Measurements from ENCODE around the gene PDZRN3.

PDZRN3 gene

DNA sequence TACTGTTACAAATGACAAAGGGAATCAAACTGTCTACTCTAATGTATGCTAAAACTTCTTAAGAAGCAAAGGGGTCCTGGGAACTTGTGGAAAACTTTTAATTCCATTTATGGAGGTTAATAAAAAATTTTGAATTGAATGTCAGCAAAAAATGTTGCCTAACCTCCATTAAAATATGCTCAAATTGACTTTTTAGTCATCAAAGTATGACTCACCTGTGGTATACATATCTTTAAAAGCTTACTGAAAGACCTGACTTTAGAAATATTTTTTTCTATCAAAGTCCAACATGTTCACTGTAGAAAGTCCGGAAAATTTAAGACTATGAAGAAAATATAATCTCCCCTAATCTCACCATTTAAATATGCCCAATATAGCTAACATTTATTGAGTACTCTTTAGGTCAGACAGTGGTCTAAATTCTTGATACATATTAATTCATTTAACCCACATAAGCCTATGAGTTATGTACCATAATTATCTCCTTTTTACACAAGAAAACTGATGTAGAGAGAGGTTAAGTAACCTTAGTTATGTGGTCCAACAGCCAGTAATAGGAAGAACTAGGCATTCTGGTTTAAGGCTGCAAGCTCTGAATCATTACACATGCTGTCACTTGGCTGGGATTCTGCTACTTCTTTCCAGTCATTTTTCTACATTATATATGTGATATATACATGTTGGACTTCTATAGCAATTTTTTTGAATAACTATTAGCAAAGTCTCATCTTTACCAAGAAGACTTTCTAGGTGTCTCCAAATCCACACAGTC, 83.6 kb downstream of the PDZRN3 start:
- DNase-seq (ENCODE audit: low spot score) = no peak
- TF ChIP-seq, protein P1, sequence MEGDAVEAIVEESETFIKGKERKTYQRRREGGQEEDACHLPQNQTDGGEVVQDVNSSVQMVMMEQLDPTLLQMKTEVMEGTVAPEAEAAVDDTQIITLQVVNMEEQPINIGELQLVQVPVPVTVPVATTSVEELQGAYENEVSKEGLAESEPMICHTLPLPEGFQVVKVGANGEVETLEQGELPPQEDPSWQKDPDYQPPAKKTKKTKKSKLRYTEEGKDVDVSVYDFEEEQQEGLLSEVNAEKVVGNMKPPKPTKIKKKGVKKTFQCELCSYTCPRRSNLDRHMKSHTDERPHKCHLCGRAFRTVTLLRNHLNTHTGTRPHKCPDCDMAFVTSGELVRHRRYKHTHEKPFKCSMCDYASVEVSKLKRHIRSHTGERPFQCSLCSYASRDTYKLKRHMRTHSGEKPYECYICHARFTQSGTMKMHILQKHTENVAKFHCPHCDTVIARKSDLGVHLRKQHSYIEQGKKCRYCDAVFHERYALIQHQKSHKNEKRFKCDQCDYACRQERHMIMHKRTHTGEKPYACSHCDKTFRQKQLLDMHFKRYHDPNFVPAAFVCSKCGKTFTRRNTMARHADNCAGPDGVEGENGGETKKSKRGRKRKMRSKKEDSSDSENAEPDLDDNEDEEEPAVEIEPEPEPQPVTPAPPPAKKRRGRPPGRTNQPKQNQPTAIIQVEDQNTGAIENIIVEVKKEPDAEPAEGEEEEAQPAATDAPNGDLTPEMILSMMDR (IDR thresholded peaks at IDR 0.05; ENCODE audit: poor library complexity, severe bottlenecking) = no peak
- H3K27me3 ChIP-seq (ENCODE audit: insufficient read depth, poor library complexity, severe bottlenecking) = no peaks in the 10 kb centered on the region
- no peaks in the 10 kb centered on the region for H3K36me3 ChIP-seq (ENCODE audit: low read depth)
- peak overlapping the region; percentile 65 for H3K27ac ChIP-seq (ENCODE audit: poor library complexity, severe bottlenecking)
- ATAC-seq (ENCODE audit: low read depth) = peak; percentile 79
- H3K9me3 ChIP-seq (ENCODE audit: severe bottlenecking) = no peaks in the 10 kb centered on the region
- H3K4me1 ChIP-seq (ENCODE audit: insufficient read depth, poor library complexity, severe bottlenecking) = peaks cover 19% of the 10 kb centered on the region
- no peak overlapping the region for H3K4me3 ChIP-seq (ENCODE audit: severe bottlenecking)

DNA sequence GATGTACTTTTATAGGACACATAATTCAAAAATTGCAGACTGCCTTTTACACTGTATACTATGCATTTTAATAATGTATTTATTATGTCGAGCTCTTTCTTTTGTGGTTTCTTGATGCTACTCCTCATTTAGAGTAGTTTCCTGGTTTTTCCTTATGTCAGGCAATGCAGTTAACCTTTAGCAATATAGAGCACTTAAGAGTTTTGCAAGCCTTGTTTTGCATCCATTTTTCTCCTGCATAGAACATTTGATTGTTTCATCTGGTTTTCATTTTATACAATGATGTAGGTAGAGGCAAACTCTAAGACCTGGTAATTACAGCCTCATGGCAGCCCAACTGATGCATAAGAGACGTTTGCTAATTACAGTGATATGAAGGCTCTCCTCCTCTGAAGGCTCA, 86.3 kb downstream of the PDZRN3 start:
- Histone ChIP-seq H3K4me1 (ENCODE audit: insufficient read depth, poor library complexity, severe bottlenecking) (peaks cover 19% of the 10 kb centered on the region), H3K27ac (ENCODE audit: poor library complexity, severe bottlenecking) (no peak overlapping the region), H3K9me3 (ENCODE audit: severe bottlenecking) (no peaks in the 10 kb centered on the region), H3K36me3 (ENCODE audit: low read depth) (no peaks in the 10 kb centered on the region), H3K27me3 (ENCODE audit: insufficient read depth, poor library complexity, severe bottlenecking) (no peaks in the 10 kb centered on the region), H3K4me3 (ENCODE audit: severe bottlenecking) (no peak overlapping the region)
- ATAC-seq (ENCODE audit: low read depth) (no peak), DNase-seq (ENCODE audit: low spot score) (no peak)
- TF ChIP-seq, protein P1 (IDR thresholded peaks at IDR 0.05; ENCODE audit: poor library complexity, severe bottlenecking) = no peak

DNA sequence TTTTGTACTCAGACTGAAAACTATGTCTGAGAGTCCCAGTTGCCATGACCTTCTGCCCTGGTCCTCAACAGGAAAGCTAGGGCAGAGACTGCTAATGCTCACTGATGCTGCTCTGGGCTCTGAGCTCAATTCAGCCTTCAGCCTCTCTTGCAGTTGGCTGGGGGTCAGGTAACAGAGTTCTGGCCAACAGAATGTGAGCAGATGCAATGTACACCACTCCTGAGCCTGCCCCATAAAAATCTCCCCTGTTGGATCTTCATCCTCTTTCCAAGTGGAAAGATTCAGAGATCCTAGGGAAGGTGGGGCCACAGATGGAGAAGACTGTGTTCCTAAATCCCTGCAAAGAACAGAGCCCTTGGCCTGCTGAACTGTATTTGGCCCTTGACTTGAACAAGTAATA, 87.8 kb downstream of the PDZRN3 start:
- Histone ChIP-seq H3K27me3 (ENCODE audit: insufficient read depth, poor library complexity, severe bottlenecking) (no peaks in the 10 kb centered on the region), H3K4me1 (ENCODE audit: insufficient read depth, poor library complexity, severe bottlenecking) (peaks cover 13% of the 10 kb centered on the region), H3K27ac (ENCODE audit: poor library complexity, severe bottlenecking) (no peak overlapping the region), H3K36me3 (ENCODE audit: low read depth) (no peaks in the 10 kb centered on the region), H3K9me3 (ENCODE audit: severe bottlenecking) (no peaks in the 10 kb centered on the region), H3K4me3 (ENCODE audit: severe bottlenecking) (no peak overlapping the region)
- TF ChIP-seq, protein P1 (IDR thresholded peaks at IDR 0.05; ENCODE audit: poor library complexity, severe bottlenecking) = no peak
- no peak for DNase-seq (ENCODE audit: low spot score)
- ATAC-seq (ENCODE audit: low read depth) = no peak

DNA sequence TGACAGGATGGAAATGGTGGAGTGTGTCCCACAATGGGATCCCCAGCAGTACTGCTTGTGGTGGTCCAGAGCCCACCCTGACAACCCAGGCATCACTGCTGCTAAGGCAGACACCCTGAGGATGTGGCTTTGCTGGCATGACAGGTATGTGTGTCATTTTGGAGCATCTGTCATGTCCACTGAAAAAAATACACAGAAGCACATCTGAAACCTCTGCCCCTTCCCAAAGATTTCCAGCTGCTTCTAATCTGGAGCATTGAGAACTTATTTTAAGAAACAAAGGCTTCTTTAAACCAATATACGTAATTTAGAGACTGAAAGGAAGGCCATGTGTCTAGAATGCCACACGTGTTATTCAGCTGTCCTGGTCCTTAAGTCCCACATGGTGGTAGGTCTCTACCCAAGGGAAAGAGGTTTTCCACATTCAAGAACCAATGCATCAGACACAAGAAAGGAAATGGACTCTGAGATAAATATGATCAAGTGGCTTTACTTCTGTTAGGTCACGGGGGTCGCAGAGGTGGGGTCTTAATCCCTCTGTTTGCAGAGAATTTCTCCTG, 88.3 kb downstream of the PDZRN3 start:
- TF ChIP-seq, protein P1 (IDR thresholded peaks at IDR 0.05; ENCODE audit: poor library complexity, severe bottlenecking) = no peak
- peaks cover 8% of the 10 kb centered on the region for H3K4me1 ChIP-seq (ENCODE audit: insufficient read depth, poor library complexity, severe bottlenecking)
- no peaks in the 10 kb centered on the region for H3K36me3 ChIP-seq (ENCODE audit: low read depth)
- no peak overlapping the region for H3K27ac ChIP-seq (ENCODE audit: poor library complexity, severe bottlenecking)
- H3K27me3 ChIP-seq (ENCODE audit: insufficient read depth, poor library complexity, severe bottlenecking) = no peaks in the 10 kb centered on the region
- H3K4me3 ChIP-seq (ENCODE audit: severe bottlenecking) = no peak overlapping the region
- no peak for DNase-seq (ENCODE audit: low spot score)
- ATAC-seq (ENCODE audit: low read depth) = no peak
- no peaks in the 10 kb centered on the region for H3K9me3 ChIP-seq (ENCODE audit: severe bottlenecking)

DNA sequence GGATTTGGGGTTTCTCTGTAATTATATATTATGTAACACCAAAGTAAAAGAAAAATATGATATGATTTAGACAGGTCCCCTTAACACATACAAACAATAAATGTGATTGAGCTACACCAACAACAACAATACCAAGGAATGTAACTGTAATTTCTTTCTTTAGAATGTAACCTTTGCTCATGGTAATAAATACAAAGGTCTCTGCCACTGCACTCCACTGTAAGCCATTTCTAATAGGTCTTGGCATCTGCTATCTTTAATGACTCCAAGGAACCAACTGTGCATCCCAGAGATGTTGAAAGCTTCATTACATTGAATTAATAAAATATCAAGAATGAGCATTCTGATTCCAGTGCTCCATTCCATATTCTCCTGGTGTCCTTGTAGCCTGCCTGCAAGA, 88.8 kb downstream of the PDZRN3 start:
- Histone ChIP-seq H3K4me3 (ENCODE audit: severe bottlenecking) (no peak overlapping the region), H3K9me3 (ENCODE audit: severe bottlenecking) (no peaks in the 10 kb centered on the region), H3K4me1 (ENCODE audit: insufficient read depth, poor library complexity, severe bottlenecking) (peaks cover 3% of the 10 kb centered on the region), H3K27ac (ENCODE audit: poor library complexity, severe bottlenecking) (no peak overlapping the region), H3K27me3 (ENCODE audit: insufficient read depth, poor library complexity, severe bottlenecking) (no peaks in the 10 kb centered on the region), H3K36me3 (ENCODE audit: low read depth) (no peaks in the 10 kb centered on the region)
- no peak for ATAC-seq (ENCODE audit: low read depth)
- TF ChIP-seq, protein P1 (IDR thresholded peaks at IDR 0.05; ENCODE audit: poor library complexity, severe bottlenecking) = no peak
- no peak for DNase-seq (ENCODE audit: low spot score)
